Measurements from ENCODE around the gene TRIOBP. TPM values are rescaled to one million over a fixed set of nuclear protein-coding genes. Genes with fewer than 3 reads are reported as not detected.
A peak's percentile ranks its signal among the peaks of the same experiment; 100 is the strongest.

The TRIOBP gene
- total and polyA plus RNA-seq, 2 of the 13 experiments (the other 11 are each of a cell fraction or from before 2014, with no cell fraction given) = 6.1 to 15.4 TPM

- TF ChIP-seq RBM39 (IDR thresholded peaks at IDR 0.05; ENCODE audit: low read depth, low read length, poor library complexity, severe bottlenecking) = no peak
- TF ChIP-seq HNF4G (IDR thresholded peaks at IDR 0.05; ENCODE audit: borderline replicate concordance, low read depth, low read length) = no peak
- no peak for TF ChIP-seq HNF4G (CRISPR knock-in tag; IDR thresholded peaks at IDR 0.05; ENCODE audit: borderline replicate concordance, low read depth)
- TF ChIP-seq ZNF276 (CRISPR knock-in tag; IDR thresholded peaks at IDR 0.05; ENCODE audit: low read depth) = no peak
- no peak for TF ChIP-seq ZNF770 (CRISPR knock-in tag; IDR thresholded peaks at IDR 0.05)
- TF ChIP-seq ZNF768 (CRISPR knock-in tag; IDR thresholded peaks at IDR 0.05) = no peak
- peak; percentile 62; the same call in 1 of the 2 replicates for TF ChIP-seq RBFOX2 (IDR thresholded peaks at IDR 0.05; ENCODE audit: low read depth, low read length)
- no peak for TF ChIP-seq SNAPC5 (CRISPR knock-in tag; IDR thresholded peaks at IDR 0.05; ENCODE audit: borderline replicate concordance)
- TF ChIP-seq MTERF4 (CRISPR knock-in tag; IDR thresholded peaks at IDR 0.05) = no peak
- no peak for TF ChIP-seq ZNF503 (CRISPR knock-in tag; IDR thresholded peaks at IDR 0.05)
- no peak for TF ChIP-seq TFDP2 (CRISPR knock-in tag; IDR thresholded peaks at IDR 0.05)
- no peak for TF ChIP-seq MLX (CRISPR knock-in tag; IDR thresholded peaks at IDR 0.05)
- peak; percentile 23 for TF ChIP-seq HNRNPLL (IDR thresholded peaks at IDR 0.05; ENCODE audit: low read depth, low read length, poor library complexity, severe bottlenecking)
- TF ChIP-seq JARID2 (CRISPR knock-in tag; IDR thresholded peaks at IDR 0.05; ENCODE audit: insufficient replicate concordance) = no peak
These were observed 31.4 kb upstream of the TRIOBP start (continued) for GRCh38 chr22:37665487-37665886.
